Skin epidermis (tissue), 12 donors: ENCODE results near the gene COL17A1.

Source experiments
- H3K27ac ChIP-seq, 21 experiments: fragments of 200-600 bp; sonication (generic) in 11 of 21; one replicate each; pipeline ENCODE4 v1.5.0; 2020; ENCODE audit warnings: mild to moderate bottlenecking in 3 of 21, inconsistent platforms in 2 of 21, moderate library complexity in 2 of 21
- H3K4me3 ChIP-seq, 7 experiments: fragments of 200-600 bp; sonication (generic) in 2 of 7; one replicate each; pipeline ENCODE4 v1.5.0; 2020; ENCODE audit warnings: inconsistent platforms in 2 of 7, mild to moderate bottlenecking in 2 of 7, moderate library complexity in 1 of 7

Gene COL17A1

GRCh38 chr10:104099941-104100340 is 14.3 kb upstream of the COL17A1 start:
- Histone ChIP-seq H3K27ac (no peak overlapping the region), H3K4me3 (no peak overlapping the region)

GRCh38 chr10:104099269-104099668 is 13.6 kb upstream of the COL17A1 start:
- no peak overlapping the region for H3K27ac ChIP-seq
- H3K4me3 ChIP-seq = no peak overlapping the region

- no peak overlapping the region for H3K27ac ChIP-seq
- no peak overlapping the region for H3K4me3 ChIP-seq
Observed at GRCh38 chr10:104098358-104098925, 12.8 kb upstream of the COL17A1 start.

- Histone ChIP-seq H3K4me3 (no peak overlapping the region), H3K27ac (no peak overlapping the region)
Observed at GRCh38 chr10:104096692-104097091, 11.0 kb upstream of the COL17A1 start.

GRCh38 chr10:104092749-104093148 is 7.1 kb upstream of the COL17A1 start:
- Histone ChIP-seq H3K4me3 (no peak overlapping the region), H3K27ac (peak overlapping the region in 3 of 21 experiments; percentile 13 to 43 (median 15))

GRCh38 chr10:104090611-104091010 is 4.9 kb upstream of the COL17A1 start:
- no peak overlapping the region for H3K4me3 ChIP-seq
- H3K27ac ChIP-seq = peak overlapping the region in 2 of 21 experiments; percentile 4 to 7

GRCh38 chr10:104089621-104090020 is 3.9 kb upstream of the COL17A1 start:
- H3K27ac ChIP-seq = no peak overlapping the region
- H3K4me3 ChIP-seq = no peak overlapping the region

- Histone ChIP-seq H3K27ac (no peak overlapping the region), H3K4me3 (no peak overlapping the region)
Observed at GRCh38 chr10:104088239-104088638, 2.6 kb upstream of the COL17A1 start.

- peak overlapping the region in 18 of 21 experiments; percentile 11 to 87 (median 74) for H3K27ac ChIP-seq
- H3K4me3 ChIP-seq = peak overlapping the region in 6 of 7 experiments; percentile 6 to 35 (median 20)
Observed at GRCh38 chr10:104084482-104085142, 1.1 kb downstream of the COL17A1 start.

- H3K27ac ChIP-seq = peak overlapping the region in 9 of 21 experiments; percentile 10 to 85 (median 72)
- H3K4me3 ChIP-seq = peak overlapping the region in 3 of 7 experiments; percentile 4 to 35 (median 31)
Observed at GRCh38 chr10:104081998-104082397, 3.7 kb downstream of the COL17A1 start.

- peak overlapping the region in 1 of 7 experiments; percentile 35 for H3K4me3 ChIP-seq
Observed at GRCh38 chr10:104080762-104081161, 4.9 kb downstream of the COL17A1 start.

GRCh38 chr10:104077663-104078151 is 8.0 kb downstream of the COL17A1 start:
- no peak overlapping the region for H3K4me3 ChIP-seq
- H3K27ac ChIP-seq = peak overlapping the region in 3 of 21 experiments; percentile 11 to 30 (median 26)

More at GRCh38 chr10:104080762-104081161, 4.9 kb downstream of the COL17A1 start:
- peak overlapping the region in 1 of 21 experiments; percentile 83 for H3K27ac ChIP-seq

- peak overlapping the region in 3 of 21 experiments; percentile 11 to 26 (median 13) for H3K27ac ChIP-seq
- no peak overlapping the region for H3K4me3 ChIP-seq
Observed at GRCh38 chr10:104077247-104077646, 8.4 kb downstream of the COL17A1 start.

- Histone ChIP-seq H3K4me3 (no peak overlapping the region), H3K27ac (peak overlapping the region in 4 of 21 experiments; percentile 3 to 63 (median 34))
Observed at GRCh38 chr10:104076743-104077160, 8.9 kb downstream of the COL17A1 start.

GRCh38 chr10:104074505-104074904 is 11.2 kb downstream of the COL17A1 start:
- no peak overlapping the region for H3K27ac ChIP-seq
- no peak overlapping the region for H3K4me3 ChIP-seq

GRCh38 chr10:104072786-104073185 is 12.9 kb downstream of the COL17A1 start:
- Histone ChIP-seq H3K27ac (no peak overlapping the region), H3K4me3 (no peak overlapping the region)

- H3K27ac ChIP-seq = no peak overlapping the region
Observed at GRCh38 chr10:104069613-104070012, 16.1 kb downstream of the COL17A1 start.

GRCh38 chr10:104067525-104067924 is 18.2 kb downstream of the COL17A1 start:
- no peak overlapping the region for H3K27ac ChIP-seq
- H3K4me3 ChIP-seq = no peak overlapping the region

More at GRCh38 chr10:104069613-104070012, 16.1 kb downstream of the COL17A1 start:
- H3K4me3 ChIP-seq = no peak overlapping the region

GRCh38 chr10:104066945-104067344 is 18.7 kb downstream of the COL17A1 start:
- H3K27ac ChIP-seq = no peak overlapping the region
- H3K4me3 ChIP-seq = no peak overlapping the region

- peak overlapping the region in 1 of 21 experiments; percentile 3 for H3K27ac ChIP-seq
Observed at GRCh38 chr10:104065748-104066147, 19.9 kb downstream of the COL17A1 start.

GRCh38 chr10:104061196-104061595 is 24.5 kb downstream of the COL17A1 start:
- Histone ChIP-seq H3K4me3 (no peak overlapping the region), H3K27ac (no peak overlapping the region)

More at GRCh38 chr10:104065748-104066147, 19.9 kb downstream of the COL17A1 start:
- no peak overlapping the region for H3K4me3 ChIP-seq
